Measurements from ENCODE around the gene SNRPF.
"Not testable (repeated sequence)": the region's sequence is repeated elsewhere in the genome, so short reads cannot be mapped to it uniquely, and the experiment has no call there.

Gene SNRPF

GRCh38 chr12:95858451-95859343 is at the start of gene SNRPF:
Gene SNRPF (plus strand): TSS chr12:95858952. CDS start chr12:95859074, 122 bp downstream.
- peak; percentile 96 for DNase-seq

GRCh38 chr12:95809000-95809680 is 49.6 kb upstream of the SNRPF start:
- no peak for DNase-seq

GRCh38 chr12:95810411-95810810 is 48.3 kb upstream of the SNRPF start:
- DNase-seq: no peak

- not testable (repeated sequence) for DNase-seq
Measured at GRCh38 chr12:95812155-95812554, 46.6 kb upstream of the SNRPF start.

GRCh38 chr12:95815632-95816212 is 43.0 kb upstream of the SNRPF start:
- DNase-seq: peak; percentile 36

- peak; percentile 50 for DNase-seq
Measured at GRCh38 chr12:95820096-95820703, 38.6 kb upstream of the SNRPF start.

GRCh38 chr12:95829395-95829794 is 29.4 kb upstream of the SNRPF start:
- no peak for DNase-seq

GRCh38 chr12:95830335-95831089 is 28.2 kb upstream of the SNRPF start:
- no peak for DNase-seq

- no peak for DNase-seq
Measured at GRCh38 chr12:95834572-95834971, 24.2 kb upstream of the SNRPF start.

- peak; percentile 60 for DNase-seq
Measured at GRCh38 chr12:95836185-95836609, 22.6 kb upstream of the SNRPF start.

- peak; percentile 18 for DNase-seq
Measured at GRCh38 chr12:95836630-95837239, 22.0 kb upstream of the SNRPF start.

- no peak for DNase-seq
Measured at GRCh38 chr12:95837240-95838038, 21.3 kb upstream of the SNRPF start.

GRCh38 chr12:95838125-95838524 is 20.6 kb upstream of the SNRPF start:
- DNase-seq: peak; percentile 54

- not testable (repeated sequence) for DNase-seq
Measured at GRCh38 chr12:95842426-95842825, 16.3 kb upstream of the SNRPF start.

- DNase-seq: peak; percentile 20
Measured at GRCh38 chr12:95848575-95849388, 10.0 kb upstream of the SNRPF start.

- no peak for DNase-seq
Measured at GRCh38 chr12:95851606-95852005, 7.1 kb upstream of the SNRPF start.

GRCh38 chr12:95852133-95852532 is 6.6 kb upstream of the SNRPF start:
- no peak for DNase-seq

- no peak for DNase-seq
Measured at GRCh38 chr12:95857156-95857555, 1.6 kb upstream of the SNRPF start.

GRCh38 chr12:95857799-95858198 is 953 bp upstream of the SNRPF start:
- DNase-seq: no peak

GRCh38 chr12:95859344-95859816 is 628 bp downstream of the SNRPF start:
- peak; percentile 27 for DNase-seq

Measured in fibroblast of skin of right quadriceps (primary cell).